Measurements from ENCODE around the gene IBA57.

IBA57 gene

DNA sequence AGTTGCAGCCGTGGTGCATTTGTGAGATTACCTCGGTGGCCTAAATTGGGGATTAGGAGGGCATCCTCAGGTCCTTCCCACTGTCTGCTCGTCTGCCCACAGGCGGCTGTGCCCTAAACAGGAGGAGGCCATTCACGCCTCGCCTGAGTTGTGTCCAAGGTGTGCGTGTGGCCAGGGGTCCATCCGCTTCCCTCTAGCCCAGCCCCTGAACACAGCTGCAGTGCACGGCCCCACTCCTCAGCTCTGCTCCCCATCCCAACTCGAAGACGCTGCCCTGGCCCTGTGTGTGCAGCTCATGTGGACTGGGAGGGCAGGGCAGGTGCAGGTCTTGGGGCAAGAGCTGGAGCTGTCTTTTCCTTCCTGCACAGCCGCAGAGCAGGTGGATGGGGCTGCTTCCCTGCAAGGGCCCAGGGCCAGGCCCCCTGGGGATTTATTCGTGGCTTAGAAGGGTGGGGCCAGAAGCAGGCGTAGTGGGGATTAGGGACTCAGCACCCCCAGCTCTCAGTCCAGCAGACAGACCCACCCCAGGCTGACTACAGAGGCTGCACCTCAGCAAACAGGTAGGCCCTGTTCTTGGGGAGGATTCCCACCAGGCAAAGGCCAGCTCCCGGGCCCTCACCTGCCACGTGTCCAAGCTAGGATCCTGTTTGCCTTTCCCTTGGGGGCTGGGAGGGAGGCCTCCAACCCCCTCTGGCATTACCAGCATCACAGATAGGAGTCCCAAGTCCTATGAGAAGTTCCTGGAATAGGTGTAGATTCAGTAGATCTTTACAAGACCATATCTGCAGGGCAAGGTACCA is 21.2 kb upstream of the IBA57 start:
- no peak for DNase-seq
- in situ Hi-C loops (cut with MboI; ENCODE audit: low pct_unique_long_range_greater_than_20kb, low sequenced_read_pairs) = no loop called here

DNA sequence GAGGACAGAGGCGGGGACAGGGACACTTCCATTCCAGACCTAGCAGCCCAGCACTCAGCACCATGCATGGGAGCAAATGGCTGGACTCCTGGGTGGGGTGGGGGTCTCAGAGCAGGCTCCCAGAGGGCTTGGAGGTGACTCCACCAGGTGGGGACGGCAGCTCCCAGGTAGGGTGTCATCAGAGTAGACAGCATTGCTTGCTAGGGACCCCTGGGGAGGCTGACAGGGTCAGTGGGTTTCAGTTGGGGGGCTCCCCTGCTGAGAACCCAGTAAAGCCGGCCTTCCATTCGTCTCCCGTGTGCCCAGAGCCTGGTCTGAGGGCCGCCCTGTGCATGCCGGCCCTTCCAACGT is 20.6 kb upstream of the IBA57 start:
- no peak for DNase-seq
- in situ Hi-C loops (cut with MboI; ENCODE audit: low pct_unique_long_range_greater_than_20kb, low sequenced_read_pairs) = no loop called here

DNA sequence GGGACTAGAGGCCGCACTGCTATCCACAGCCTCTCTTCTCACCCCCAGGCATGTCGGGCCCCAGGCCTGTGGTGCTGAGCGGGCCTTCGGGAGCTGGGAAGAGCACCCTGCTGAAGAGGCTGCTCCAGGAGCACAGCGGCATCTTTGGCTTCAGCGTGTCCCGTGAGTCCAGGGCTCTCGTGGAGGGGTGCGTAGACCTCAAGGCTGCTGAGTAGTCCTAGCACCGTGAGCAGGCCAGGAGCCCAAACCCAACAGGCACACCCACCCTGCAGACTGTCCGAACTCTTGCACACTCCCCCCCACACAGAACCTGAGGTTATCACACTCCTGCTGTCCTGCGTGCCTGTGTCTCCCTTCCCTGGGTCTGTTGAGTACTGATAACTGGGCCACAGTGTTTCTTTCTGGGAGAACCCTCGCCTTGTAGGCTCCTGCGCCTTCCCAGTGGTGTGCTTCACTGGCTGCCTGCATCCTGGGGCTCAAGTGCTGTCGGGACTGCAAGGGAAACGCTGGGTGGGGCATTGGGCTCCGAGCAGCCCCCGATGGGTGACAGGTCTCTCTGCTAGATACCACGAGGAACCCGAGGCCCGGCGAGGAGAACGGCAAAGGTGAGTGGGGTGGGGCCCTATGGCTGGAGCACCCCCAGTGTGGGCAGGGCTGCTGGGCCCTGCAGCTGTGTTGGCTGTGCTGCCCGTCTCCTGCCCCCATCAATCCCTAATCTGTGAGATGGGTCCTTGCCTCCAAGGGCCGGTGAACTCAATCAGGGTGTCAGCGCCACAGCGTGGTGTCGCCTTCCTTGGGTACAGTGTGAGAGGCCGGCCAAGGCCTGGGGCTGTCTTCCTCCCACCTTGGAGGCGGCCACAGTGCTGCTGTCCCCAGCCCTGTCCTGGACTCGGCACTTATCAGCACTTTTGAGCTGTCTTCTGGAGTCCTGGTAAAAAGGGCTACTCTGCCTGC is 19.9 kb upstream of the IBA57 start:
- in situ Hi-C loops (cut with MboI; ENCODE audit: low pct_unique_long_range_greater_than_20kb, low sequenced_read_pairs) = no loop called here
- DNase-seq = no peak

DNA sequence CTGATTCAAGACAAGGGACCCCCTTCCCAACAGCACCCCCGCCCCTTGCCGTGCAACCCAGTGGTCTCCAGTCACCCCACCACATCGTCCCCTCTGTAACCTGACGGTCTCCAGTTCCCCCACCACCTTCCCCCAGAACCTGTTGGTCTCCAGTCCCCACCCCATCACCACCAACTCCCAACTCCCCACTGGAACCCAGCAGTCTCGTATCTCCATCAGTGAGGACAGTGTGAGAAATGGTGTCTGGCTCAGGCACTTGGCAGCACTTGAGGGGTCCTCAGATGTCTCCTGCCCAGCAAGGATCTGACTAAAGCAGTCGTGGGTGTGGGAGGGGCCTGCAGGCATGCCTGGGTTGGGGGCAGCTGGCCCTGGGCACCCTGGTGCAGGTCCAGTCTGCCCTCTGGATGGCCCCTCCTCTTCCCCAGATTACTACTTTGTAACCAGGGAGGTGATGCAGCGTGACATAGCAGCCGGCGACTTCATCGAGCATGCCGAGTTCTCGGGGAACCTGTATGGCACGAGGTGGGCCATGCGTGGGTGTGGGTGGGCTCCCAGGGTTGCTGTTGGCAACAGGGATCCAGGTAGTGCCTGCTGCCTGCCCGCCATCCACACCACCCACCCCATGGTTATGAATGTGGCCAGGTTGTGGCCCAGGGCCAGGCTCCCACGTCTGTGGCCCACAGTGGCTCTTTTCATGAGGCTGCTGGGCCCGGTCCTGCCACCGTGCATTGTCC is 19.0 kb upstream of the IBA57 start:
- in situ Hi-C loops (cut with MboI; ENCODE audit: low pct_unique_long_range_greater_than_20kb, low sequenced_read_pairs) = no loop called here
- no peak for DNase-seq

DNA sequence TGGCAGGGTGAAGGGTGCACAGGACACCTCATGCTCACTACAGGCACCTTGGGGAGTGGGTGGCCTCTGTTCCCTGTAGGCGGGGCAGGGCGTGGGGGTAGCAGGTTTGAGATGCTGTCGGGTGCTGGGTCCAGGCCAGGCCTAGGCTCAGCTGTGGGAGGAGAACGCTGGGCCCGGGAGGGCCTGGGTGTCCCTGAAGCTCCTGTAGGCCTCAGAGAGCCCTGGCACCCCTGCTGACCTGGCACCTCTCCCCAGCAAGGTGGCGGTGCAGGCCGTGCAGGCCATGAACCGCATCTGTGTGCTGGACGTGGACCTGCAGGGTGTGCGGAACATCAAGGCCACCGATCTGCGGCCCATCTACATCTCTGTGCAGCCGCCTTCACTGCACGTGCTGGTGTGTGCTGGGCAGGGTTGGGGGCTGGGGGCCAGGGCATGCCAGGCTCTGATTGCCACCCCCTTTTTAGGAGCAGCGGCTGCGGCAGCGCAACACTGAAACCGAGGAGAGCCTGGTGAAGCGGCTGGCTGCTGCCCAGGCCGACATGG is 18.4 kb upstream of the IBA57 start:
- DNase-seq = no peak

DNA sequence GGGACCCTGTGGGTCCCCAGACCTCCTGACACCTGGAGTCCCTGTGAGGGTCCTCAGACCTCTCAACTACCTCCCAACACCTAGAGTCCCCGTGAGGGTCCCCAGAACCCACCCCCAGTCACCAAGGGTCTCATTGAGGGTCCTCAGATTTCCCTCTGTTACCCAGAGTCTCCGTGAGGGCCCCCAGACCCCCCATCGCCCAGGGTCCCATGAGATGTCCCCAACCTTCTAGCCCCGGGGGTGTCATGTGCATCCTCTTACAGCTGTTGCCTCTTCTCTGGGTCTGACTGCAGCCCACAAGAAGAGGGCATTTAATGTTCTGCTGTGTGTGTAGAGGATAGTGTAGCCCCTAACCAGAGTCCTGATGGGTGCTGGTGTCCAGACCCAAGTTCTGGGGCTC is 17.8 kb upstream of the IBA57 start:
- no peak for DNase-seq
- in situ Hi-C loops (cut with MboI; ENCODE audit: low pct_unique_long_range_greater_than_20kb, low sequenced_read_pairs) = no loop called here

More for the DNA sequence above, 18.4 kb upstream of the IBA57 start:
- in situ Hi-C loops (cut with MboI; ENCODE audit: low pct_unique_long_range_greater_than_20kb, low sequenced_read_pairs) = no loop called here

DNA sequence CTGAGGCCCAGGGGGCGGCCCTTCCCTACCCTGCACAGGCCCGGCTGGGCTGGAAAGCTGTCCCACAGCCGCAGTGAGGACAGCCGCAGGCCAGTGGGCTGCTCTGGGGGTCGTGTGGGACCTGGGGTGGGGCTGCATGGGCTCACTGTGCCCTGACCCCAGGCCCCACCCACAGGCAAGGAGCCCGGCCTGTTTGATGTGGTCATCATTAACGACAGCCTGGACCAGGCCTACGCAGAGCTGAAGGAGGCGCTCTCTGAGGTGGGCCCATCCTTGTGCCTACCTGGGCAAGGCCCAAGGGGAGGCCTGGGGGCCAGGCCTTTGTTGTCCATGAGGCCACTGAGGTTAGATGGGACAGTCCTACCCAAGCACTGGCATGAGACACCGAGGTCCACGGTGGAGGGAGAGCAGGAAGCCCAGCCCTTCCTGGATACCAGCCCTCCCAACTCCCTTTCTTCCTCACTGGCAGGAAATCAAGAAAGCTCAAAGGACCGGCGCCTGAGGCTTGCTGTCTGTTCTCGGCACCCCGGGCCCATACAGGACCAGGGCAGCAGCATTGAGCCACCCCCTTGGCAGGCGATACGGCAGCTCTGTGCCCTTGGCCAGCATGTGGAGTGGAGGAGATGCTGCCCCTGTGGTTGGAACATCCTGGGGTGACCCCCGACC is 17.3 kb upstream of the IBA57 start:
- in situ Hi-C loops (cut with MboI; ENCODE audit: low pct_unique_long_range_greater_than_20kb, low sequenced_read_pairs) = no loop called here
- DNase-seq = no peak

DNA sequence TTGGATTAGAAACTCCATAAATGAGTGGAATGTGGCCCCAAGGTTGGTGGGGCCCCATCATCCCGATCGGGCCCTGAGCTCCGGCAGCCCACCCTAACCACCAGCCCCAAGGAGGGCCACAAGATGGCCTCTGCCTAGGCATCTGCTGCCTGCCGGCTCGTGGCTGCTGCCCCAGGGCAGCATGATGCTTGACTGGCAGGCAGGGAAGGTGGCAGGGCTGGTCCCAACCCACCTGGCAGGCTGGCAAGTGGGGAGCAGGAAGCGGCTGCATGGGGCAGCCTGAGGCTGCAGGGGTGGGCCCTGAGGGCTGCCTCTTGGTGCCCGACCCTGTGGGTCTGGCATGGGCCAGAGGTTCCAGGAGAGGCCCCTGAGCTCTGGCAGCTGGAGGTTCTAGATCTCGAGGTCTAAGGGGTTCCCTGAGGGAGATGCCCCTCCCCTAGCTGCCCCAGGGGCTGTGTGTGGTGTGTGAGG is 16.6 kb upstream of the IBA57 start:
- DNase-seq = no peak
- in situ Hi-C loops (cut with MboI; ENCODE audit: low pct_unique_long_range_greater_than_20kb, low sequenced_read_pairs) = no loop called here

DNA sequence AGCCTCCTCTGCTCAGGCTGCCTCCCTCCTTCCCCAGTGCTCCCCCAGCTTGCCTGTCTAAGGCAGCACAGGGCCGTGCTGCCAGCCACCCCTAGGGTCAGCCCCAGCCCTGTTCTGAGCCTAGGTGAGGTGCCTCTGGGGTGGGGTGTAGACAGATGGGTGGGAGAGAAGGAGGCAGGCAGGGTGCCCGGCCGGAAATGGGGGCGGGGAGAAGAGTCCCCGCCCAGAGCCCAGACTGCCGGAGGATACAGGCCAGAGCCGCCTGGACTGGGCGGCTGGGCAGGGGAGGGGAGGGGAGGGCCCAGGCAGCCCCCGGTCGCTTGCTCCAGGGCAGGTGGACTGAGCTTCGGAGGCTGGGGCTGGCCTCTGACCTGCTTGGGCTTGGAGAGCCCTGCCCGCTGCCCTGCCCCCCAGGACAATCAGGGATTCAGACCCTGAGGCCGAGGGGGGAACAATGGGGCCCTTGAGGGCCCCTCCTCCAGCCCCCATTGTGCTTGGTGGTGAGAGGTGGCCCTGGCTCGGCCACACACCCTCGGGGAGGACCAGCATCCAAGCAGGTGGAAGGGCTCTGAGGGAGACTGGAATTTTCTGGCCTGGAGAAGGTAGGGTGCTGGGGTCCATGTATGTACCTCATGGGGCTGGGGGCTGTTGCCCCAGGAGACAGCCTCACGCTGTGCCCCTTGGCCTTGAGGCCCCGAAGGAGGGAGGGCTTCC is 16.0 kb upstream of the IBA57 start, which contains the start of gene GJC2:
TSS of gene GJC2 (plus strand) at position 525 of the 714 bp plus-strand sequence. CDS start 7,829 bp downstream, outside the sequence.
- in situ Hi-C loops (cut with MboI; ENCODE audit: low pct_unique_long_range_greater_than_20kb, low sequenced_read_pairs) = no loop called here
- DNase-seq = no peak

DNA sequence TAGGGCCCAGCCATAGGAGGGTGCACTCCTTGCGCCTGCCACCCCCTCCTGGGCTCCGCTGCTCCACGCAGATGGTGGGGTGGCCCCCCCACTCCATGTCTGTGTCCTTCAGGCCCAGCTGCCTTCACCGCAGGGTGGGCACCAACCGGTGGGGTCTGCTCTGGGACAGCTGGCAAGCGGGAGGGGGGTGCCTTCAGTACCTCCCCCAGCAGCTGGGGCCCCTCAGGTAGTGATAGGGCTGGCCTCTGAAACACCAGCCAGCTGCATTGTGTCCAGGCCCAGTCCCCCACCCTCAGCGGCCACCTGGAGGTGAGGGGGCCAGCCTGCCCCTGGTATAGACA is 15.5 kb upstream of the IBA57 start:
- in situ Hi-C loops (cut with MboI; ENCODE audit: low pct_unique_long_range_greater_than_20kb, low sequenced_read_pairs) = no loop called here
- DNase-seq = no peak

DNA sequence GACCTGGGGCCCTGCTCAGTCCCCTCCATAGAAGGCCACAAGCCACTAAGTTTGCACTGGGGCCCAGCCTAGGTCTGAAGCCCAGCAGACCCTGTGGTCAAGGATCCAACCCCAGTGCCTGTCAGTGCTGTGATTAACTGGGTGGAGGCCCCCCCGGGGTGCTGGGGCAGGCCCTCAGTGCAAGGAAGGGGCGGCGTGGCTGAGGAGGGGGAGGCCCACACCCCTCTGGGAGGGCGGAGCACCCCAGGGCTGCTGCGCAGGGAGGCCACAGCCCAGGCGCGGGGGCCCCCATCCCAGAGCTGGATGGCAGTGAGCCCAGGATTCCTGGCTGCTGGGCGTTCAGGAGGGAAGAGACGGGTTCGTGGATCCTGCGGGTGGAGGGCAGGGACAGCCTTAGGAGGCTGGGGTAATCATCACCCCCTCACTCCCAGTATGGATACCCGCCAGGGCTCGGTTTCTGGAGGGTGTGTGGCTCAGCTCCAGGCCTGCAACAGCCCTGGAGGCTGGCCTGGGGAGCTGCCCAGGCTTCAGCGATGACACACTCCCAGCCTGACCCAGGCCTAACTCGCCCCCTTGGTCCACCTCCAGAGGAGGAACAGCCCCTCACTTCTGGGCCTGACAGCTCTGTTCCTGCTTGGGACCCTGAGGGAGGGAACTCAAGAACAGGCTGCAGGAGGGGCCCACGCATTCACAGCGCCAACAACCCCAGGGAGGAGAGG is 15.0 kb upstream of the IBA57 start:
- no peak for DNase-seq
- in situ Hi-C loops (cut with MboI; ENCODE audit: low pct_unique_long_range_greater_than_20kb, low sequenced_read_pairs) = no loop called here

DNA sequence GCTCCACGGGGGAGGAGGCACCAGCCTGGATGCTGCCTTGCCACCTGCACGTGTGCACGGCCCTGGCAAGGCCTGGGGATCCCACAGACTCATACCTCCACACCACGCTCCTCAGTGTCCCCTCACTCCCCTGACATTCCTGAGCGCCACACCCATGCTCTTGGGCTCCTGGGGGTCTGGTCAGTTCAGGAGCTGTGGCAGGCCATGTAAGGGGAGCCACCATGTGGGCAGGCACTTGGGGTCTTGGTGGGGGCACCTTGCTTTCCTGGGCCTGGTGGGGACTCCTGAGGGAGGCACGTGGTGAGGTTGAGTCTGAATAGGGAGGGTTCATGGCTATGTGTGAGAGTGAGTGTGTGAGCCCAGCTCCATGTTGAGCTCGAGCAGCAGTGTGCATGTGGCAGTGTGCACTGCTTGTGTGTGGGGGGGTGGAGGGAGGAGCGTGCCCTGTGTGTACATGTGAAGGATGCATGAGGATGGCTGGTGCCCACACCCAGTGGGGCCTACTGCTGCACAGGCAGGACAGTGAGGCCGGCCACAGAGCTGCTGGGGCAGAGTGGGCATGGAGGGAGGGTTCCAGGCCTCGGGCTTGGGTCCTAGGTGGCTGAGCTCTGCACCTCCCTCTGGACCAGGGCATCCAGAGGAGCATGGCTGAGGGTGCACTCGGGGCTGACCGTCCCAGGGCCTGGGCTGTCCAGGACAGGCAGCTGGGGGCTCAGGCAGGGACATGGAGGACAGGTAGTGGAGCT is 14.3 kb upstream of the IBA57 start:
- in situ Hi-C loops (cut with MboI; ENCODE audit: low pct_unique_long_range_greater_than_20kb, low sequenced_read_pairs) = no loop called here
- DNase-seq = no peak

DNA sequence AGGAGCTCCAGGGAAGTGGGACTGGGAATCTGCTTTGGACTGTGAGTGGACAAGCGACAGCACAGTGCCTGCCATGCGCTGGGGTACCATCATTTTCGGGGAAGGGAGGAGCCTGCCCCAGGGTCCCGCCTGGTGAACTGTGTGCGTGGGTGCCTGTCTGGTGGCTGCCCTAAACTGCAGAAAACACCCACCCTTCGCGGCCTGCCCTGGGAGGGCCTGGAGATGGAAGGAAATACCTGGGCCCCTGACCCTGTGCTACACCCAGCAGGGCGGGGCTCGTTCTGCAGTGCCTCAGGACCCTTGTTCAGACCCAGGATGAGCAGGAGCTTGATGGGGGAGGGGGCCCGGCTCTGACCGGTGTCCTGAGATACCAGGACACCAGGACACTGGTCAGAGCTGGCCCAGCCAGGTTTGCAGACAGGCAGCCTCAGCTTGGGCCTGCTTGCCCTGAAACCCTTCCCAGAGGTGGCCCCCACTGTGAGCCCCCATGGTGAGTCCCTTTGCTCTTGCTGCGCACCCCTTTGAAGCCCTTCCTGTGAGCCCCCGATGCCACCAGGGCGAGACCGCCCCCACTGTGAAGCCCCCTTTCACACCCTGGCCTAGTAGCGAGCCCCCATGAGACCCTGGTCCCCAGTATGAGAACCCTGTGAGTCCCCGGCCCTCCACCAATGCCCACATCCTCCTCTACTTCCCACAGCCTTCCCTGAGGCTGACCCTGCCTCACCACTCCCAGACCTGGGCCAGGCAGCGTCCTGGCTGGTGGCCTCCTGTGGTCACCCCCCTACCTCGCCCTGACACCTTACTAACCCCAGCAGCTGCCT is 13.3 kb upstream of the IBA57 start:
- DNase-seq = no peak
- in situ Hi-C loops (cut with MboI; ENCODE audit: low pct_unique_long_range_greater_than_20kb, low sequenced_read_pairs) = no loop called here

DNA sequence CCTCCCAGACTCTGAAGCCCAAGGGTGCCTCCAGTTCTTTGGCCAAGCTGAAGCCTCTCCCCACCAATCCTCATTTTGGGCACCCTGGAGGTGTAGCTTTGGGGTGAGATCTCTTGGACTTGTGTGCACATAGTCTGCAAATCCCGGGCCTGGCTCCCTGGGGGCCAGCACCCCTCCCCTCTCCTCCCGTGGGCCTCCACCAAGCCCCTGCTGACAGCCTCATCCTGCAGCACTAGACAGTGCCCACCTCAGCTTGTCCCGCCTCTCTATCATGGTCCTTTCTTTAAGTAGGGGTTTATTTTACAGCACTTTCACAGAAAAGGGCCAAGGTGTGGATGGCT is 12.7 kb upstream of the IBA57 start:
- in situ Hi-C loops (cut with MboI; ENCODE audit: low pct_unique_long_range_greater_than_20kb, low sequenced_read_pairs) = no loop called here
- no peak for DNase-seq

DNA sequence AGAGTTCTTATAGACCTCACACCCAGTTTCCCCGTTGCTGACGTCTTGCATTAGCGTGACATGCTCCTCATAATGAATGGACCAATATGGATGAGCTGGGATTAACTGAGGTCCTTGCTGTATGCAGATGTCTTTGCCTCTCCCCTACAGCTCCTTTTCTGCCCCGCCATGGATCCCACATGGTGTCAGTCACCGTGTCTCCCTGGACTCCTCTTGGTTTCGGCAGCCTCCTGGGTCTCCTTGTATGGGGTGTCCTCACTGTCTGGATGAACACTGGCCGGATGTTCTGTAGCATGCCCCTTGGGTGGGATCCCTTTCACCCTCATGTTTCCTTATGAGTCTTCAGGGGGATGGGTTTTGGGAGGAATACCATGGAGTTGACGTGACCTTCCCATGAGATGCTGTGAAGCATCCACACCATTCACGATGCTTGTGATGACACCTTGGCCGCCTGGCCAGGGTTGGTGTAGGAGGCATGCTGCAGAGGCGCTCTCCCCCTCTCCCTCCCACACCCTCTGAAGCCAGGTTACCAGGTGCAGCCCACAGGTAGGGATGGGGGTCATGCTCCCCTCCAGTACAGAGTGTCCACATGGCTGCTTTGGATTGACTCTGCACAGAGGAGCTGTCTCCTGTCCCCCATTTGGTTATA is 11.5 kb upstream of the IBA57 start:
- DNase-seq = no peak
- in situ Hi-C loops (cut with MboI; ENCODE audit: low pct_unique_long_range_greater_than_20kb, low sequenced_read_pairs) = no loop called here
